Mammary epithelial cell (primary cell): ENCODE measurements around the gene NCOA7.

Experiments used
- CTCF ChIP-seq, 2 donors: IDR thresholded peaks in 1 of 2; conservative IDR thresholded peaks in 1 of 2; 2 replicates each; pipeline ENCODE4 v1.5.1; 2011 to 2012; ENCODE audit warnings: inconsistent platforms in 2 of 2, low read length in 2 of 2, mild to moderate bottlenecking in 2 of 2, control low read depth in 1 of 2, low read depth in 1 of 2; ENCODE audit not compliant: insufficient read depth in 1 of 2; ENCODE audit errors: extremely low read depth in 1 of 2
- EZH2 ChIP-seq: IDR thresholded peaks from 2 replicates; pipeline ENCODE4 v1.6.1; 2012; ENCODE audit warnings: low read length, inconsistent platforms, borderline replicate concordance

- TF ChIP-seq CTCF (conservative IDR thresholded peaks at IDR 0.05 in 1 of 2, IDR thresholded peaks at IDR 0.05 in 1 of 2; ENCODE audit: extremely low read depth in 1 of 2, insufficient read depth in 1 of 2, low read depth in 1 of 2, low read length in 2 of 2) = peak in 1 of 2 donors; percentile 75
- TF ChIP-seq EZH2 = no peak
These were observed 1.0 kb downstream of the NCOA7 start for GRCh38 chr6:125791820-125792165.
